HCEC 1CT (cell line): ENCODE measurements around the gene IGSF21.

Experiments
- DNase-seq: peaks from one replicate; pipeline ENCODE4 v3.0.0-alpha.2; 2017

IGSF21 gene

DNA sequence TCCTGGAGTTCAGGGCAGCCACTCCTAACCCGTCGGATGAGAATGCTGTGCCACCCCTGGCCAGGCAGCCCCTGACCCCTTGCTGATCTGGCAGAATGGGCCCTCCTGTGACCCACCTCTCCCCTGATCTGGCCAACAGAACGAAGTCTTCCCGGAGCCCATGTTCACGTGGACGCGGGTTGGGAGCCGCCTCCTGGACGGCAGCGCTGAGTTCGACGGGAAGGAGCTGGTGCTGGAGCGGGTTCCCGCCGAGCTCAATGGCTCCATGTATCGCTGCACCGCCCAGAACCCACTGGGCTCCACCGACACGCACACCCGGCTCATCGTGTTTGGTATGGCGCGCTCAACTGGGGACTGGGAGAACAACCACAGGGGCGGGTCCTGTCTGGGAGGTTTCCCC lies 269.1 kb downstream of the IGSF21 start:
- DNase-seq: no peak

DNA sequence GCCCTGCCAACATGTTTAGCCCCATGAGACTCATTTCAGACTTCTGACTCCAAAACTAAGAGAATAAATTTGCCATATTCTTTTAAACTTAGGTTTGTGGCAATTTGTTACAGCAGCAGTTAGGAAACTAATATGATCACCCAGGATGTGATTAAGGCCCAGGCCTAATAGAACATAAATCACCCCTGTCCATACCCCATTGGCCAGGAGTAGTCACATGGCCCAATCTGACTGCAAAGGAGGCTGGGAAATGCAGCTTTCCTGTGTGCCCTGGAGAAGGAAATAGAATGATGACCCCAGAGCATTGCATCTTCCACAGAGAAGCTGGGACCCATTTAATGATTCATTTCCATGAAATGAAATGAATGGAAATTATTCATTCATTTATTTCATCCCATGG lies 272.7 kb downstream of the IGSF21 start:
- DNase-seq: no peak

DNA sequence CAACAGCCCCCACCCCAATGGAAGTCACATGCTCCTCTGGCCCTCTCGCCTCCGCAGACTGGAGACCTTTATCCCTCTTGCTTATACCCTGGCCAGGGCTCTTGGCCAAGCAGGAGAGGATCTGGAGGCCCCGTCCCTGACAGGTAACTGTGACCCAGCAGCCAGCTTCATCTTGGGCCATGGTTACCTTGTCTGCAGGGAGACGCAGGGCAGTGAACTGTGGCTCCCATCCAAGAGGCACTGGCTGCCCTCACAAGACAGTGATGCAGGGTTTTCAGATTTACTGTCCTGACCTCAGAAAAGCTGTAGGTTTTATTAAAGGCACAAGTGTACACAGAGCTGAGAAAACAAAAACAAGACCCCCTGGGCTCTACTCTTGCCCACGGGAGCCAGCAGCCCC lies 276.5 kb downstream of the IGSF21 start:
- DNase-seq: no peak

DNA sequence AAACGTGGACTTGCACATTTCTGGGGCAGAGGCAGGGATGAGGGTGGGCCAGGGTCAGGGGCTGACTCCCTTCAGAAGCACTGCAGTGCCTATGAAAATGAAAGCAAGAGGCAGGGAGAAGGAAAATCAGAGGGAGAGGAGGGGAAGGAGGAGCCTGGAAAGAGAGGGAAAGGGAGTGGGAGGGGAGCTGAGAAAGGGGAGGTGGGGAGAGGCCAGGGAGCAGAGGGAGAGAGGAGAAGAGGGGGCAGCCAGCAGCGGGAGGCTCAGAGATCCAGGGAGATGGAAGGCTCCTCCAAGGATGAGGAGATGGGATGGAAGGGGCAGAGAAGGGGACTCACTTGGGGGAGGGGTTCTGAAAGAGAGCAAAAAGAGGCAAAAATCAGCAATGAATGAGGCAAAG lies 276.9 kb downstream of the IGSF21 start:
- no peak for DNase-seq

DNA sequence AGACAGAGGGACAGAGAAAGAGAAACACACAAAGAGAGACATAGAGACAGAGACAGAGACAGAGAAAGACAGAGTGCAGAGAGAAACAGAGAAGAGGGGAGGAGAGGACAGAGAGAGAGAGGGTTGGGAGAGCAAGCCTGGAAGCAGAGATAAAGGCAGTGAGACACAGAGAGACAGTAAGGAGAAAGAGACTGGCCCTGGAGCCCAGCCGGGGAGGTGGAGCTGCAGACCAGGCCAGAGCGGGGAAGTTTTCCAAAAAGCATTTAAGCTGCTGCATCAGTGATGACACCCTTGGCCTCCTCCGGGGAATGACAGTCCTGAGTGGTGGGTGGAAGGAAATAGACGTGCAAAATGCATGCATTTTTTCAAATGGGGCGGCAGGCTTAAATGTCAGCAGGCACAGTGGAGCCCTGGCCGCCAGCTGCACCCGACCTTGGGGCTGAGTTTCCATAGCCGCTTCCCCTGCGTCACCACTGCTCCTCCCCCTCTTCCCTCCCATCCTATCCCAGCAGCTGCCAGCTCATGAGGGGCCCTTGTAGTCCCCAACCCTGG lies 277.7 kb downstream of the IGSF21 start:
- DNase-seq: no peak

DNA sequence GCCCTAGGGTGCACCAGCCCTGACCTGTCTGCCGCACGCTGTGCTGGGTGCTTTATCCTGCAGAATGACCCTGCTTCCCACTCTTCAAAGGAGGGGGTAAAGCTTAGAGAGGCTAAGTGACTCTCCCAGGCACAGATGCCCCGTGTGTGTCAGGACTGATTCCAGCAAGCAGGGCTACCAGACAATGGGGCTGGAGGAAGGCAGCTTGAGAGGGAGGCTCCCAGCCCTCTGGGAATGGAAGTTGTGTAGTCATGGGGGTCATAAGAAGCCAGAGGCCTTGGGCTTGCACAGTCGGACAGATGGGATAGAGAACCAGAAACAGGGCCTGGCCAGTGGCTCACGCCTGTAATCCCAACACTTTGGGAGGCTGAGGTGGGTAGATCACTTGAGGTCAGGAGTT lies 279.0 kb downstream of the IGSF21 start:
- no peak for DNase-seq

DNA sequence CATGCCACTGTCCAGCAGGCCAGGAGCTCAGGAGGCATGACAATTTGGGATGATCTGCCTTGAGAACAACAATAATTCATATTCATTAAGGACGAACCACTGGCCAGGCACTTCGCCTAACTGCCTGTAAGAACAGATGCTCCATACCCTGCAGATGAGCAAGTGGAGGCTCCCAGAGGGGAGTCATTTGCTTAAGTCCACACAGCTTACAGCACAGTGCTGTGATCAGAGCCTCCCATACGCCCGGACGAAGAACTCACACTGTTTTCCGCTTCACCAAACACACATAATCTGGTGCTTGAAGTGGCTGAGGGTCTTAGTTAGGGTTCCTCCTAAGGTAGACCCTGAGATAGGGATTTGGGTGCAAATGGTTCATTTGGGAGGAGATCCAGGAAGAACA lies 279.7 kb downstream of the IGSF21 start:
- no peak for DNase-seq

DNA sequence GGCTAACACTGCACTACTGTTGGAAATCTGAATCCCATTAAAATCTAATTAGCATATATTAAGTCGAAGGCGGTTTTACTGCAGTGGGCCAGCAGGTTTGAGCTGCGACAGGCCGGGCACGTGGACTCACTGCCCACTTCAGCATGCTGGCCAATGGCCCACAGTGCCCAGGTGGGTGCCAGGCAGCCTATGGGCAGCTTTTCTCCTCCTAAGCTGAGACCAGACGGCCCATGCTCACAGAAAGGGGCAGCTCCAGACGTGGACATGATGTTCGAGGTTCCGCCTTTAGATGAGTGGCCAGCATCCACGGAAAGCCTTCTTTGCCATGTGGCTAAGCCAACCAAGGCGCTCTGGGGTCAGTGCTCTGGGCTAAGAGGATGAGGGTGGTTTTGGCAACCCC lies 283.4 kb downstream of the IGSF21 start:
- DNase-seq: no peak

DNA sequence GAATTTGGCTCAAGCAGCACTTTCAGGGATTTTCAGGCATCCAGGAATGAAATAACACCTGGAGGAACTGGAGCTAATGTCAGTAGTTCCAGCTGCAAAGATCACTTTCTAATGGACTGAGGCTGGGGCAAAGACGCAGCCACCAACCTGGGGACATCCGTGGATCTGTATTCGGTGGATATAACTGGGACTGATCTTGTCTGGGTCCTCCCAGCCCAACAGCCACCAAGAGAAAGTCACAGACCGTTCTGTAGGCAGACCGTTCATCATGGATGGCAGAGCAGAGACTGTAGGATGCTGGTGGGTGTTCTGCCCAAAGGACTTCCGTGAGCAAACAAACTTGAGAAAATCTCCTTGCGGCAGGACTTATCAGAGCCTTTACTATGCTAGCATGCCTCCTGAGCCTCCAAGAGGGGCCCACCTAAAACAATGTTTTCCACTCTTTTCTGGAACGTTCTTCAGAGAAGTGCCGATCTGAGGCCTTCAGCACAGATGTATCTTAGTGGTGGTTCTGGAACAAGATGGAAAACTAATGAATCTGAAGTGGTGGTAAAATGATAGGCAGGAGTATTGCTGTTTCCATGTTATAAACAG lies 287.1 kb downstream of the IGSF21 start:
- DNase-seq: no peak

DNA sequence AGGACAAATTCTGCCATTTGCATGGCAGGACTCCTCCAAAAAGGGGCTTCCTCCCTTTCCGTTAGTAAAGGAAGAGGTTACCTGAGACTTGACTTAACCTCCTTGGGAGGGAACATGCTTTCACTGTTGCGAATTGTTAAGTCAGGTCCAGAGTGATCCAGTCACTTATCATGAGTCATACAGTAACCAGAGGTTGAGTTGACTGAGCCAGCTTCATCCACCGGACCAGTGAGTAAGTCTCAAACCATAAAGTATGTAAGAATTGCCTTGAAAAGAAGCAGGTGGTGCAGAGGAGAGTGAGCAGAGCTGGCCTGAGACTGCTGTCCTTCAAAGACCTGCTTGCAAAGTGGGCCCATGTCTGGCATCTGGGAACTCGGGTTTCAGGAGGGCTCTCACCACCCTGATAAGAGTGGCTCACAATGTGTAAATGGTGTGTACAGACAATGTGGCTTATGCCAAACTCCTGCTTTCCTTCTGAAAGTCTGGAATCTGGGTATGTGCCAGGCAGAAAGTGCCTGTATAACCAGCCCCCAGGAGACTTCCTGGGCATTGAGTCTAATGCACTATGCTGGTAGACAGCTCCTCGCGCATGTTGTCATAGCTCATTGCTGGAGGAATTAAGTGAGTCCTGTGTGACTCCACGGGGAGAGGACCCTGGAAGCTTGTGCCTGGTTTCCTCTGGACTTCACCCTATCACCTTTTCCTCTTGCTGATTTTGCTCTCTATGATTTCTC lies 288.8 kb downstream of the IGSF21 start:
- no peak for DNase-seq

DNA sequence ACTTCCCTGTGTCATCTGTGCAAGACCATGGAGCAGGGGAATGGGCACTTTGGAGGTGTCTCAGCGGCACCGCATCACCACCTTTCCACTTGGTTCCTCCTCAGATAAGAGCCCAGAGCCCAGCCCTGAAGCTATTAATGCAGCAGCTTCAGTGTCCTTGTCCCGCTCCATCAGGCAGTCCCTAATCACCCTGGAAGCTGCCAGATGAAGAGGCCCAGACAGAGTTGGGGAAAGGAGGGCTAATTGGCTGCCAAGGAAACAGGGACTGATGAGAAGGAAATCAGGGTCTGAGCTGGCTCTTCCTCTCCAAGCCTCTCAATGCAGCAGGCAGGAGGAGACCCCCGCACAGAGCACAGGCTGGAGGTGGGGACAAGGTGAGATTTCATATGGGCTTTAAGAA lies 290.0 kb downstream of the IGSF21 start:
- DNase-seq: no peak

DNA sequence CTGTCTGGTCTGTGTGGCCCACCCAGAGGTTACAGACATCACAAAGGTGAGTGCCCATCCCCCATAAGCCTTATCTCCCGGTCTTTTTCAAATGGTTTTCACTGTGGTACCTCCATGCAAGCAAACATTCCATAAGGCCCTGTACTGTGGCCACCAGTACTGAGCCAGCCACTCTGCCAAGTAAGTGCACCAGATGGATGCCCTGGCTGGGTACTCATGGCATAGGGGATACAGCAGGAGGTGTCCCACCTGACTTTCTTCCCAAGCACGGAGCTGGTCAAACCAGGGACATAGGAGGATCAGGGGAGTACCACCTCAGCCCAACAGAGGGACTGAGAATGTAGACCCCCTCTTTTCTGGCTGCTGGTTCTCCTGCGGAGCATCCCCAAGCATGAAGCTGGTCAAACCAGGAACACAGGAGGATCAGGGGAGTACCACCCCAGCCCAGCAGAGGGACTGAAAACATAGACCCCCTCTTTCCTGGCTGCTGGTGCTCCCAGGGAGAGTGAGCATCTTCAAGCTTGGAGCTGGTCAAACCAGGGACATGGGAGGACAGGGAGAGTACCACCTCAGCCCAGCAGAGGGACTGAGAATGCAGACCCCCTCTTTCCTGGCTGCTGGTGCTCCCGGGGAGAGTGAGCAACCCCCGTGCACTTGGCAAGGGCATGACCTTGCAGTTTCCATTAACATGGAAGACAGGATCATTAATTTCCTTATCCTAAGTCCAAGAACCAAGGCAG lies 291.4 kb downstream of the IGSF21 start:
- DNase-seq: no peak

DNA sequence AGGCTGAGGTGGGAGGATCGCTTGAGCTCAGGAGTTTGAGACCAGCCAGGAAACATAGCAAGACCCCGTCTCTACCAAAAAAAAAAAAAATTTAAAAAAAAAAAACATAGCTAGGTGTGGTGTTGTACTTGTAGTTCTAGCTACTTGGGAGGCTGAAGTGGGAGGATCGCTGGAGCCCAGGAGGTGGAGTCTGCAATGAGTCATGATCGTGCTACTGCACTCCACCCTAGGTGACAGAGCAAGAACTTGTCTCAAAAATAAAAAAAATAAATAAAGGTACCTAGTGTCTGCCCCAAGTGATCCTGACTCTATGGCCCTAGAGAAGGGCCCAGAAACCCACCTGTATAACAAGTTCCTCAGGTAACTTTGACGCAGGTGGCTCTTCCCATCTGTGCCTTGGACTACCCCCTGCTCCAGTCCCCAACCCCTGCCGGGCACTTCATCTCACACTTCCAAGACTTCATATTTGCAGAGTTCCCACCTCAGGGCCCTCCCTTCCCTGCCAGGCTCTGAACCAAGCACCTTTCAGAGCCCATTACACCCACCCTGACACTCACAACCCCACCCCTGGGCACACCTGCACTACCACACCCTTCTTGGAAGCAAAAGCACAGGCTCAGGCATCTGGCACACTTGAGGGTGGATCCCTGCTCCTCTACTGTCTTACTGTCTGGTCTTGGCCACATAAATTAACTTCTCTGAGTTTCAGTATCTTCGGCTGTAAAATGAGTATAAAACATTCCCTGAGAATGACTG lies 292.9 kb downstream of the IGSF21 start:
- DNase-seq: no peak

DNA sequence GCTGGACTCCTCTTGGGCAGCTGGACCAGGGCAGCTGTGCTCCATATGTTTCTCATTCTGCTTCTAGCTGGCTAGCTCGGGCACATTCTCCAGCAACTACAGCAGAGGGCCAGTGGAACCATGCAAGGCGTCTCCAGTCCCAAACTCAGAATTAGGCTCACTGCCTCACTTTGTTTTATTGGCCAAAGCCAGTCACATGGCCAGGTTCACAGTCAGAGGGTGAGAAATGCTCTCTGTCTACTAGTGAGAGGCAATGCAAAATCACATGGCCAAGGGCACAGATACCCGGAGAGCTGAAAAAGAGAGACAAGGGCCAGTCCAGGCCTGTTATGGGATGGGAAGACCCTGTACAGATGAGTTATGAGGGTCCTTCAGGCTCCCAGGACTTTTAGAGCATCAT lies 294.3 kb downstream of the IGSF21 start:
- no peak for DNase-seq

DNA sequence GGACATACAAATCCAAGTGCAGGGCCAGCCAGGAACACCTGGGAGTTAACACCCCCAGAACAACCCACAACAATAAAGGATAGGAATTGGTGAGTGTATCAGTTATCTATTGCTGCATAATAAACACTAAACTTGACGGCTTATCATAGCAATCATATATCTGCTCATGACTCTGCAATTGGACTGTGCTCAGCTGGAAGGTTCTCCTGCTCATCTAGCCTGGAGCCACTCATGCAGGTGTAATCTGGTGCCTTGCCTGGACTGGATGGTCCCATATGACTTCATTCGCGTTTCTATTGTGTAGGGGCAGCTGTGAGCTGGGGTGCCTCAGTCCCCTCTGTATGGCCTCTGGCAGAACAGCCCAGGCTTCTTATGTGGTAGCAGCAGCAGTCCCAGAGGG lies 296.9 kb downstream of the IGSF21 start:
- DNase-seq: no peak

DNA sequence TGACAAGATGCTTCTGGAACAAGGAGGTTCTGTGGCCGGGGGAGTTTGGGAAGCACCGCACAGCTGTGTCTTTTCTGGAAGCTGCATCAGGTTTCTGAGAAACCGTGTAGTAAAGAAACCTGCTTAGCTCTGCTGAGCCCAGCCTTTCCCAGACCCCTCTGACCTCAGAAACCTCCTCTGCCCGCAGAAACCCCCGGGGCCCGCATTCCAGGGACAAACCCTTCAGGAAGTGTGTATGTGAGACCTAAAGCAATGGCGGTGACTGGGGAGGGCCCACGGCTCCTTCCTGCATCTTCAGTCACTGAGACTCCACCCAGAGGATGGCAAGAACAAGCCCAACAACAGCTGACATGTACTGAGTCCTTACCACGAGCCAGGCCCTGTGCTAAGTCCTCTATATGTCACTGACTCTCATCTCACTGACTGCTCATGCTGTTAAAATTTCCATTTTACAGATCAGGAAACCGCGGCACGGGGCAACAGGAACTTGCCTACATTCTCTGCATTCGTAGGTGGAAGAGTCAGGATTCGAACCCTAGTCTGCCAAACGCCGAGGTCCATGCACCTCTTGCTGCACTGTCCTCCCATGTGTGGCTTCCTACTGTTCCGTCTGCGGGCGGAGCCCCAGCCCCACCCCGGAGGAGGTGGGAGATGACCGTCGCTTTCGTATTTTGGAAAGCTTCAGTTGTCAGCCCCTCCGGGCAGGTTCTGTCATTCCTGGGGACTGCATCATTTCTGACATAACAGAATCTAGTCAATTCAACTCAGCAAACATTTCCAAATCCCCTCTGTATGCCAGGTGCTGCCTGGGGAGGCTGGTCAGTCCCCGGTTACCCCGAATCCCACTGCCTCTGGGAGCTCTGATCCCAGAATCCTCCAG lies 299.8 kb downstream of the IGSF21 start:
- no peak for DNase-seq

DNA sequence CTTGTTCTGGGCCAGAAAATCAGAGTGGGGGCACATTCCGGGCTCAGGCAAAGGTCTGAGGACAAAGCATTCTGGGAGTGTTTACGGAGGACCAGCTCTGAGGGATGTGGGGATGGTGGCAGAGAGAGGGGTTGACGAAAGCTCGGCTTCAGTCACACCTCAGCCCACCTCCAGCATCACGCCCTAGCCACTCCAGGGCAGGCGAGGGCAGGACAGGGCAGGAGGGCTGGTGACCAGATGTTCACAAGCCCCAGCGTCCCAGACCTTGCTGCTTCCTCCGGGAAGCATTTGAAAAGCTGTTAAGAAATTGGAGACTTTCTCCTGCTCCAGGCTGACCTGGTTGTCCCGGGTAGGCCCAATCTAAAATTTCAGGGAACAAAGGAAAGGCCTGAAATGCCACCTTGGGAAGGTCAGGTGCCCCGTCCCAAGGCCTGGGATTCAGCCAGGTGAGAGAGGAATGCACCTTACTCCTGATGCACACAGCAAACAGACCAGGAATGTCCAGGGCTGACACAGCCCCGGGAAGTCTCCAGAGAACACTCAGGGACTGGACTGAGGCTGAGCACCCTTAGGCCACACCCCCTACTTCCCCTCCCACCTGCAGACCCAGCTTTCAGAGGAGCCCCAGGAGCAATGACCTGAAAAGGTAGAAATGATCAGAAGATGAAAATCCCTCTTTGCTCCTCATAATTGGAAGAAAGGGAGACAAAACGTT lies 301.2 kb downstream of the IGSF21 start:
- DNase-seq: no peak

DNA sequence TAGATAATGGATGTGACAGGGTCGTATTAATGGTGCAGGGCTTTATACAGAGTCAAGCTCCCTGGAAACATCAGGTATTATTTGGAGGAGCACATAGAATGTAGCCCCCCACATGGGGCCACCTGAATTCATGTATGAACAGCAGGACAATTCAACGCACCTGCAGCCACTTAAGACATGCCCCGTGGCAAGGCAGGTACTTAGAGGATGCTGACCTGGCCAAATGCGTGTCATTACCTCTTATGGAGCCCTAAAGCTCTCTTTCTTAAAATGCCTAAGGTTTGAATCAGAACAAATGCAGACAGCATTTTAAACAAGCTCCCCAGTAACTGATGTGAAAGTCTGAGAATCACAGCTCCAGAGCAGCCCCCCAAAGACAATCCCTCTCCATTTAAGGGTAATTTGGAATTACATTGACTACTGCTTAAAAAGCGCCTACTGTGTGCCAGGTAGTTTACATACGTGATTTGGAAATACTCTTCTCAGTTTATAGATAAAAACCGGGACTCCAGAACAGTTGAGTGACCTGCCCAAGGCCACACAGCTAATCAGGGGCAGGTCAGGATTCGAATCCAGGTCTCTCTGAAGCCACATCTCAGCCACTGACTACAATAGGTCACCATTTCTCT lies 302.1 kb downstream of the IGSF21 start:
- DNase-seq: no peak

DNA sequence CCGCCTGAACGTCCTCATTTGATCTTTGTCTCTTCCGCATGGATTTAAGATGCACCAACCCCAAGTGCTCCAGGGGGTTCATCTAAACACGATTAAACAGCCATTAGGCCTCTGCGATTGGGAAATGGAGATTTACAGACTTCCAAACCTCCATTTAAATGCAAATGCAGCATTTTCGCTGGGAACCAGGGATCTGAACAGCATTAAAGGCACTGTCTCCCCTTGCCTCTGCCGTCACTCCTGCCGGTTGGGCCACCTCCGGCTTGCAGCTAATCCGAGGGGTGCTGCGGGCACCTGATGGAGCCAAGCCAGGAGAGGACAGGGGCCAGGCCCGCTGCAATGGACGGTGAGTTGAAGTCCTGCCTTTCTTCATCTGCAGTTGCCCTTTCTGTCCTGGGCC lies 302.8 kb downstream of the IGSF21 start:
- DNase-seq: no peak

DNA sequence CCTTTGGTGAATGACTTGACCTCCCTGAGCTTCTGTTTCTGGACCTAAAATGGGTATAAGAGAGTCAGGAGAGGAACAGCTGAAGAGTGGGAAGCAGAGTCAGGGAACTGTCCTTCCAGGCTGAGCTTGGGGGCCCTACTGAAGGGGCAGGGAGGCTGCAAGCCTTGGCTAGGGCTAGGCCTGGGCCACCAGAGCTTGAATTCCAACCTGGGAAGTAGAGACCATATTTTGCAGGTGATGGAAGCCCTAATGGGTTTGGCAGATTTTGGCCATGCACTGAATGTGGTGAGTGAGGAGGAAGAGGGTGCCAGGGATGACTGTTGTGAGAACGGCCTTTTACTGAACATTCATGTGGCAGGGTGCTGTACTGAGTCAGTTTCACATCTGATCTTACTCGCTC lies 303.7 kb downstream of the IGSF21 start:
- no peak for DNase-seq
